Mucosa of gallbladder (tissue), 1 donor: ENCODE results near the gene WDR59. TPM values are rescaled to one million over a fixed set of nuclear protein-coding genes. Genes with fewer than 3 reads are reported as not detected.
A peak's percentile ranks its signal among the peaks of the same experiment; 100 is the strongest.

Experiments used
- DNase-seq: peaks from one replicate; pipeline ENCODE4 v3.0.0-alpha.2; 2020; ENCODE audit warnings: low spot score
- total RNA-seq: library from RNA; stranded (reverse); gene quantifications from one replicate; pipeline ENCODE4 v1.2.1, GENCODE V29; 2021
- donor health status: DM: no; HTN: no; CAD: no.

Gene WDR59
- total RNA-seq, 1 donor from 2014 or later: 72.5 TPM

- DNase-seq: no peak
These were observed 80.8 kb downstream of the WDR59 start for GRCh38 chr16:74903901-74904678.

- DNase-seq: no peak
These were observed 81.8 kb downstream of the WDR59 start for GRCh38 chr16:74903120-74903519.

DNA sequence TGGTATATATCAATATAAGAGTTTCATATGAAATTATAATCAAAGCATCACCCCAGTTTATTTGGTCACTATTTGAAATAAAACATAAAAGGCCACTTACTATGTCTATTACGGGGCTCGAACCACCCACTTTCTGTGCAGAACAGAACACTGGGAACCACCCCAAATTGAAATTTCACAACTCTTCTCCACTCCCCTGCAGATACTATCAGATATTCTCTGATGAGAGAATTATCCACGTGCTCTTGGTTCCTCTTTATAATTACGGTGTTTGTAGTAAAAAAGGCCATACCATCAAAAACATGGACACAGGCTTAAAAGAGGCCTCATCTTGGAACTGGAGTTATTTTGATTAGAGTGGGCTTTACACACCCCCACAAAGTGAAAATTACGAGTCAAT lies 82.8 kb downstream of the WDR59 start:
- no peak for DNase-seq

- DNase-seq: no peak
These were observed 83.3 kb downstream of the WDR59 start for GRCh38 chr16:74901606-74902005.

GRCh38 chr16:74899816-74900215 lies 85.1 kb downstream of the WDR59 start:
- no peak for DNase-seq

DNA sequence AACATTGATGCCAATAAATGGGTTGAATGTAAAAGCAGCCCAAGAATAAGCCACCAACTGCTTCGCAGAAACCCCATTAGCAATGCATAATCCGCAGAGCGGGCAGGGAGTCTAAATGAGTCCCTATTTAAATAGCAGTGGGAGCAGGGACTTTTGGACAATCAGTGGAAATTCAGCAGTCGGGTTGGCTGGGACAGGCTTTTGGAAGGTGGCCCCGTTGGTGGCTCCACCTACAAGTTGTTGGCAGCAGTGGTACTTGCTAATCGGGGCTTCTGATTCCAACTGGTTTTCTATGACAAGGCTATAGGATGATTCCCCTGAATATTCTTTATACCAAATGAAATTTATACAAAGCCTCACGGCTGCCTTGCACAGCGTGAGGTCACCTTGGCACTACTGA lies 86.3 kb downstream of the WDR59 start:
- DNase-seq: no peak

GRCh38 chr16:74896389-74897370 lies 88.2 kb downstream of the WDR59 start:
- DNase-seq: peak; percentile 28

GRCh38 chr16:74893541-74893940 lies 91.4 kb downstream of the WDR59 start:
- DNase-seq: no peak

DNA sequence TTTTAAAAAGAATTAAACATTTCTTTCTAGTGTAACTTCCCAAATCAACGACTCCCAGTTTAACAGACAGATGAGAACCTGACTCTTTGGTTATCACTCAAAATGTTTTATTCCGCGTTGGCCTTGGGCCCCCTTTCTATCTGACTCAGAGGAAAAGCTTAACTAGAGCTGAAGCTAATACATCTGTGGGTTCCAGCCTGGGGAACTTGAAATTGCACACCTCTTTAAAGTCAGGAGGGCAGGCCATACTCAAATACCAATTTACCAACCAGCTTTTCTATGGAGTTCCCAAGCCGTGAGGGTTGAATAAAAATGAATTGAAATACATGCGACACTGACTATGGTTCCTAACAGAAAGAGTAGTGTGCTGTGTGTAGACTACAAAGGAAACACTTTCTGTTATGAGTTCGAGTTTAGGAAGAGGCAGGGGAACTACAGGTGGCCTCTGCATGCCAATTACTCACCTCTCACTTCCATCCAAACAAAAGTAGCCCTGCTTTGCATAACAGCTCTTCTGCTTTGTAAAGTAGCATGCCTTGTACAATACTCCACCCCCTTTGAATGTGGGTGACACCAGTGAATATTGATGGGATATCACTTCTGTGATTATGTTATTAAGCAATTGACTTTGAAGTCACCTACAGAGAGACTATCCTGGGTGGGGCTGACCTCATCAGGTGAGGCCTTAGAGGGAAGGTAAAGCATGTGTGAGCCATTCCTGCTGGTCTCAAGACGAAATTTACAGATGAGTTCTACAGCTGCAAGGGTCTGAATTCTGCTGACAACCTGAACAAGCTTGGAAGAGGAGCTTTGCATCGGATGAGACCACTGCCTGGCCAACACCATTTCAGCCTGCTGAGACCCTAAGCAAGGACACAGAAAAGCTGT lies 92.1 kb downstream of the WDR59 start:
- DNase-seq: no peak

DNA sequence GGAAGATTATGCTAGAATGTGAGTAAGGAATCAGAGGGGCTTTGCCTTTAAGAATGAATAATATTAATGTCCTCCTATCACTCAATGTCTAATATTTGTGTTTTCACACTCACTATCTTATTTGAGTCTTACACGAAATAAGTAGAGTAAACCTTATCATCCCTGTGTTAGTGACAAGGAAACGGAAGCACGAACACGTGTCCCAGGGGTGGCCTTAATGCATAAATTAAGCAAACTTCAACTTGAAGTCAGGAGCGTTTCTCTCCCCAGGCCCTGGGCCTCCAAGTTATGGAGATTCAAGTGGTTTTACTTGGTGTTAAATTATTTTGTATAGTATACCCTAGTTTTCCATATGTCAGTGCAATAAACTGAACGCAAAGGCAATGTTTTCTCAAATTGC lies 96.0 kb downstream of the WDR59 start:
- DNase-seq: no peak

GRCh38 chr16:74888232-74888862 lies 96.6 kb downstream of the WDR59 start:
- DNase-seq: no peak

GRCh38 chr16:74887084-74887483 lies 97.8 kb downstream of the WDR59 start:
- DNase-seq: no peak

DNA sequence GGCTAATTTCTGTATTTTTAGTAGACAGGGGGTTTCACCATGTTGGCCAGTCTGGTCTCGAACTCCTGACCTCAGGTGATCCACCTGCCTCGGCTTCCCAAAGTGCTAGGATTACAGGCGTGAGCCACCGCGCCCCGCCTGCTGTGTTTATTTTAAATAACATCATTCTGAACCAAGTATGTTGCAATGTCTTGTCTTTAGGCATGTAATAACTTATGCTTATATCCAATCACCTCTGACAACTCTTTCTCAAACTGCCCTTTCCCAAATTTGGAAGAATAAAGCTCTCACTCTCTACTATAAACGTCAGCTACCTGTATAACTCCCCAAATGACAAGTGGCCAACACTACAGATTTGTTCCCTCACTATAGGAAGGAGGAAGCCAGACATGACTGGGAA lies 107.2 kb downstream of the WDR59 start:
- DNase-seq: no peak

DNA sequence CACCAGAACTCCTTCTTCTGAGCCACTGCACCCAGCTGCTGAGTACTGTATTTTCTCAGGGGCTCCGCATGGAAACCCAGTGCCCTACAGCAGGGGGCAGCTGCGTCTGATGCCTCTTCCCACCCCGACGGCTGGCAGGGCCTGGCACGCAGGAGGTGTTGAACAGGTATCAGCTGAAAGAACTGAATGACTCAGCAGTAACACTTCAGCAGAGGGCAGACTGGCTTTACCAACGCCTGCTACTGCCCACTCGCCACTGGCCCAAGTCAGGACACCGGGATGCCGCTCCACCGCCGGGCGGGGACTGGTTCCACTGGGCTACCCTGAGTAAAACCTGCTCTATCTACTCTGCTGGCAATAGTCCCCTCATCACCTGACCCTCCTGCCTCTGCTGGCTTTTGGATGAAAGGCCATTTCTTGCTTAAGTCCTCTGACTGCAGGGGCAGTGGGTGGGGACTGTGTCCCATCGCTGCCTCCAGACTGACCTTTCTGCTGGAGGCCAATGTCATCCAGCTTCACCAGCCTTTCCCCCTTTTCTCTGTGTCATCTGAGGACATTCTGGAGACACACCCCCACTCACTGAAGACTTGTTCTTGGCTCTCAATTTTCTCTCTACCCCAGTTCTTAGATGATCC lies 109.9 kb downstream of the WDR59 start:
- peak; percentile 35 for DNase-seq

GRCh38 chr16:74874123-74874522 lies 110.8 kb downstream of the WDR59 start:
- DNase-seq: no peak

GRCh38 chr16:74872302-74872701 lies 112.6 kb downstream of the WDR59 start:
- no peak for DNase-seq

- no peak for DNase-seq
These were observed 113.3 kb downstream of the WDR59 start for GRCh38 chr16:74871608-74872007.

DNA sequence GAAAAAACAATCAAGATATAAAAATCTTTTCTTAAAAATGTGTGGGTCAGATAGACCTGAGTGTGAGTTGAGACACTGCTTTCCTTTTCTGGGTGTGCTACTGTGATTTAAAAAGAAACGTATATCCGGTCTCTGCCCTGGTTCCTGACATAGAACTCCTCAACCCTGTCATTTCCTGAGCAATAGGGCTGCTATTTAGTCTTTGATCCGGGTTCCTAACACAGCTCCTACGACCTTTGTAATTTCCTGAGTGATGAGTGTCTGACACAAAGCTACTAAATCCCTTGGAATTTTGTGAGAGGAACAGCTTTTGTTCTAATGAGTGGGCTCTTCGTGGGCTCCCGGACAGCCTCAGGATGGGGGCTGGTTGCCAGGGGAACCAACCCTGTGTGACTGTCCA lies 116.4 kb downstream of the WDR59 start:
- no peak for DNase-seq

DNA sequence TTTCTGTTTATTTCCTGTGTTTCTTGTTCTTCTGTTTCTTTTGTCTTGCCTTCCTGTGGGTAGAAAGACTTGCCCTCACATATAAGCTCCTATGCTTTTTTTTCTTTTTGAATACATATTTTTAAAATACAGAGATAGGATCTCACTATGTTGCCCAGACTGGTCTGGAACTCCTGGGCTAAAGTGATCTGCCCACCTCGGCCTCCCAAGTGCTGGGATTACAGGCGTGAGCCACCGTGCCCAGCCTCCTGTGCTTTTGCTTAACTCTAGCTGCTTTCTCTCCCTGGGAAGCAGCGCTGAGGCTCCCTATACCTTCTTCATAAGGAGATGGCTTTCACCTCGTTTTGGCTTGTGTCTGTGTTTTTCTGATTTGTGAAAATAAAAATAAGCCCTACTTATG lies 116.9 kb downstream of the WDR59 start:
- DNase-seq: no peak

DNA sequence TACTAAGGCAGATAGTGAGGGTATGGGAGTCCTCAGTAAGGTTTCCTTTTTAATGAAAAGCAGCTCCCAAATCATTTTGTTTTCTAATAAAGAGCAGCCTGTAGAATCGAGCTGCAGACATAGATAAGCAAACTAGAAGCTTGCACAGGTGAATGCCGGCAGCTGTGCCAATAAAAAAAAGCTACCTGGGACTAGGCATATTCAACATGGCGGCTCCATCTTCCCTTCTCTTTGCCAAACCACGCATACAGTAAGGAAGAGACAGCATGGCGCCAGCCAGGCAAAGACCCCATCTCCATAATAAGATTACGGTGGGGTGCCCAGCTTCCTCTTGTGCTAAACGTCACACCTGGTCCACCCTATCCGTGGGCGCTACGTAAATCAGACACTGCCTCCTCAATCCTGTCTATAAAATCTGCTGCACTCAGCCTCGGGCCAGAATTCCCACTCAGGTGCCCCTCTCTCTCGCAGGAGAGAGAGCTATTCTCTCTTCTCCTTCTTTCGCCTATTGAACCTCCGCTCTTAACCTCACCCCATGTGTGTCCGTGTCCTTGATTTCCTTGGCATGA lies 117.6 kb downstream of the WDR59 start:
- DNase-seq: no peak
